HG02884 (cell line): ENCODE measurements around the gene SUSD6.

Experiments used
- ATAC-seq: cut with Tn5 transposase; IDR thresholded peaks from one replicate; pipeline ENCODE4 v1.9.1; 2021; ENCODE audit warnings: mild to moderate bottlenecking, moderate library complexity; ENCODE audit not compliant: unreplicated experiment

SUSD6 gene

GRCh38 chr14:69670093-69670492, 58.7 kb downstream of the SUSD6 start:
- no peak for ATAC-seq

DNA sequence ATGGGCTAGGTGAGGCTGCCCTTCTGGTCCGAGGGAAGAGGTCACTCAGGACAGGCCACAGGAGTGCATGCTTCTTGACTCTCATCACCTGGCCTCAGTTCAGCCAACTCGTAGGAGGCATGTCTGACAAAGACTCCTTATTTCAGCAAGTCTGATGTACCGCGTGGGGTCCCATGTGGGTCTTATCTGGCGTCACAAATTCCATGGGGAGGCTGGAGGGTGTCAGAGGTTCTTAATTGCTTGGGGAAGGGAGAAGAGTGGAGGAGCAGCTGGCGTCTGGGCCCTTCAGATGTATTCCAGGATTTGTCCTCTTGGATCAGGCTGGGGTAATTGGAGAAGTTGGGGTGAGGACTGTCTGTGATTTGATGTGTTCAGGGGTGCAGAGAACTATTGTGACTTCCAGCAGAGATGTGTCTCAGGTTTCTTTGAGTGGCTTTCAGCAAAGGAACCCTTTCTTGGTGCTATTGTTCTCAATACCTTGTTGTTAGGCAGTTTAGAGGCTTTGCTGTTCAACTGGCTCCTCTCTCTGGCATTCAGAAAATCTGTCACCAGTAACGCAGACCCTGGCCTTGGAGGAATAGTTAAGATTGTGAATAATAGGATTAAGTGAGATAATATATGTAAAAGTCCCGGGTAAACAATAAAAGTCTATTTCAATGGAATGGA, 60.1 kb downstream of the SUSD6 start:
- ATAC-seq = no peak

- no peak for ATAC-seq
Measured at GRCh38 chr14:69672356-69672755, 61.0 kb downstream of the SUSD6 start.

- no peak for ATAC-seq
Measured at GRCh38 chr14:69673104-69673503, 61.7 kb downstream of the SUSD6 start.

DNA sequence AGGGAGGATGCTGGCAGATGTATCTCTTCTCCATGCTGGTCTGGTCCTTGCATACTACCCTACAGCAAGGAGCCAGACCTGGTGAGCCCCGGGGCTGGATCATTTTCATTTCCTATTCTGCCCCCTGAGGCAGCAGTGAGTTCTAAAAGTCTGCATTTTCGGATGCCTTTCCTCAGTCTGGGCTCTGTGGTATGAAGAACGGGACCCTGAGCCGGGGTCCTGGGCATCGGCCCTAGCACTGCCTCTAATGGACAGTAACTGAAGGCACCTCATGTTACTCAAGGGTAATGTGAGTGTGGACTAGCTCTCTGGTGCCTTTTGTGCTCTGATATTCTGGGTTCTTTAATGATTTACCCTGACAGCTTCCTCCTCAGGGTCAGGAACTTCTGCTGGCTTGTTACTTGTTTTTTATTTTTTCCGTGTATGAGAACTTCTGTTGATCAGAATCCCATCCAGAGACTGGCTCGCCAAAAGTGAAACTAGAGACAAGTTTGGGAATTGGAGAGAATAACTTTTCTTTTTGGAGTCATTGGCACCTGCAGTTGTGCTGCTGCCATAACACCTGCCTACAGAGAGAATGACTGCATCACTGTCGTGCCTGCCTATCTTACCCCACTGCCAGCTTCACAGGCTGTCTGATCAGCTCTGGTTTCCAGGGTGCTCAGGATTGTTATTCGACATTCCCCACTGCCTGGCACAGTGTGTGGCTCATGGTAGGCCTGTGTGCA, 62.3 kb downstream of the SUSD6 start:
- ATAC-seq = no peak

DNA sequence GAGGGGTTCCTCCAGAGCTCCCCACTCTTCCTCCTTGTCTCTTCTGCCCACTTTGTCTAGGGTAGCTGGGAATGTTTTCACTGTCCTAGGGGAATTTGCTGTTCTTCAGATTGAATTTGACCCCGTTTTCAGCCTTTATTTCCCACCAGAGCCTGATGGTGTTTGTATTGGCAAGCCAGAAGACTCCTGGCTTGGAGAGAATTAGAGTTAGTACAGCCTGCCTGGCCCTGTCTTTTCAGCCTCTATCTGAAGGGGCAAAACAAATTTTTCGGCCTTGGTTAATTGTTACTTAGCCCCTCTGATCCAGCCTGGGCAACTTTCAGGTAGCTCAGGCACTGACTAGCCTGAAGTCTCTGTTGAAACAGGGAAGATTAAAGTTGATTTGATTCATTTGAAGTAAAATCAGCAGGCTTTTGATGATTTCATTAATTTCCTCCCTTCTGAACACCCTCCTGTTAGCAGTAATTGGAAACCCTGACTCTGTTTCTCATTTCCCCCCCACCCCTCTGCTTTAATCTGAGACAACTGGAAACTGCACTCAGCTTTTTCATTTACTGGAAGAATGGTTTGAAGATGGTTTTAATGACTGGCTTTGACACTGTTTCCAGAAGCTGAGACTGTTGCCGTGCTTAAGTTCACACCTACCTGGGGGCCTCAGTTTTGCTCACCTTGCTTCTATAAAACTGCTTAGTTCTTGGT, 63.3 kb downstream of the SUSD6 start:
- ATAC-seq = no peak

DNA sequence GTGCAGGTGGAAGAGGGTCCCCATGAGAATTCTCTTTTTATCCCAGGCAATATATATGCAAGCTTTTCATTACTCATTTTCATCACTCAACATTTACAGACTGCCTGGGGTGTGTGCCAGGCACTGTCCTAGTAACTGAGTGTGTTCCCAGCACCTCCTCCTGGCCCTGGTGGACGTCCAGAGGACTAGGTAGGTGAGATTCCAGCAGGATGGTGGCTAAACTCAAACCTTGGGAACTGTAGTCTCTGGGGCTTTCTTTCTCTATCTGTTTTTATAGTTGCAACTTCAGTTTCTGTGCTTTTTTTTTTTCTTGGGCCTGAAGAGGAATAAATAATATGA, 63.8 kb downstream of the SUSD6 start:
- ATAC-seq = no peak

GRCh38 chr14:69675877-69676416, 64.6 kb downstream of the SUSD6 start:
- ATAC-seq = peak; percentile 84

GRCh38 chr14:69676723-69677122, 65.3 kb downstream of the SUSD6 start:
- no peak for ATAC-seq

DNA sequence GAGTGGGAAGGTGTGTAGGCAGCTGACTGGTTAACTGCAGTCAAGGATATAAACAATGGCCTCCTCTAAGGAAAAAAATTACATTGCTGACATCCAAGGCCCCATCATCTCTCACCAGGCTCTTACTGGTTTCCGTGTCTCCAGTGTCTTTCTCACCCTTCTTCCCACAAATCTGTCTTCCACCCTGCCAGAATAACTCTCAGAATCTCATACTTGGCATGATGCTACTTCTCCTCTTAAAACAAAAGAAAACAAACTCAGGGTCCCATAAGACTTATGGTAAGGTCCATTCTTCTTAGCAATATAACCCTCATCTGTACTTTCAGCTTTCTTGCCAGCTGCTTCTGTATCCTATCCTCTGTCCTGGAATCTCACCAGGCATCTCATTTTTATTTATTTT, 68.9 kb downstream of the SUSD6 start:
- ATAC-seq = no peak

DNA sequence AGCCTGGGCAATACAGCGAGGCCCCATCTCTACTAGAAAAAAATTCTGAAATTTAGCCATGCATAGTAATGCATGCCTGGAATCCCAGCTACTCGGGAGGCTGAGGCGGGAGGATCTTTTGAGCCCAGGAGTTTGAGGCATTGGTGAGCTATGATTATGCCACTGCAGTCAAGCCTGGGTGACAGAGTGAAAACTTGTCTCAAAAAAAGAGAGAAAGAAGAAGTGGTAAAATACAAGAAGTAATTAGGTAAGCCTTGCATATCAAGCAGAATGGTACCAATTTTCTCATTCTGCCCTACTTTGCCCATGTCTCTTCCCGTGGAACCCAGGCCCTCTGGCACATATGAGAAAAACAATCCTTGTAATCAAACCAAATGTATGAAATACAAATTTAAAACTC, 70.7 kb downstream of the SUSD6 start:
- ATAC-seq = no peak

- no peak for ATAC-seq
Measured at GRCh38 chr14:69682621-69683263, 71.3 kb downstream of the SUSD6 start.

- no peak for ATAC-seq
Measured at GRCh38 chr14:69683971-69684370, 72.6 kb downstream of the SUSD6 start.

- ATAC-seq = no peak
Measured at GRCh38 chr14:69684461-69685217, 73.2 kb downstream of the SUSD6 start.

DNA sequence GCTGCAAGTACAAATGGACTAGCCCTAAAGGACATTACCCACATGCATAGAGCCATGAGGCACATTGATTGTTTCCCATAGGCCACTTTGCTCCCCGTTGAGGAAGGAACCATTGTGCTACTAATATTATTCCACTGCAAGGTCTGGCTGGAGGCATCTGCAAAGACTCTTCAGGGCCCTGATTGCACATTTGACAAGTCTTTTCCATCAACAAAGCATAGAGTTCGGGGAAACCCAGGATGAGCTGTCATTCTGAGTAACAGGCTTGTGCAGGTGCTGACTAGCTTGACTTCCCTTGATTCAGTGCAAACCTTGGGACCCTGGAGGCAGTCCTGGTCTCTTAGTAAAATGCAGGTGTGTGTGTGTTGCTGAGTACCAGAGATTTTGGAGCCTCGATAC, 73.8 kb downstream of the SUSD6 start:
- ATAC-seq = no peak

DNA sequence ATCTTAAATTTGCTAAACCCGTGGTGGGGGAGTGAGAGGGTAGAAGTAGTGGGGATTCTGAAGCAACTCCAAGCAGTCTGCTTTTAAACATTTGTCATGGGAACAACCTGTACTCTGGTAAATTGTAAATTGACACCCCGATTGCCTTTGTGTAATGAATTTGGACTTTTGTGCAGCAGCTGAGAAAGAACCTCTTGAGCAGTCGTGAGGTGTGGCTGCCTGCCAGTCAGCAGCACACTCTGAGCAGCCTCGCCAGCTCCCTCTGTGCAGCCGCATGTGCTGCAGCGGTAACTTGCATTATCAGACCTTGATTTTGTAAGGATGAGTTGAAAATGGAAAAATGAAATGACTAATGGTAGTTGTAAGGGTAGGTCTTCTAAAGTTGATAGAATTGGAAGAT, 74.3 kb downstream of the SUSD6 start:
- no peak for ATAC-seq

DNA sequence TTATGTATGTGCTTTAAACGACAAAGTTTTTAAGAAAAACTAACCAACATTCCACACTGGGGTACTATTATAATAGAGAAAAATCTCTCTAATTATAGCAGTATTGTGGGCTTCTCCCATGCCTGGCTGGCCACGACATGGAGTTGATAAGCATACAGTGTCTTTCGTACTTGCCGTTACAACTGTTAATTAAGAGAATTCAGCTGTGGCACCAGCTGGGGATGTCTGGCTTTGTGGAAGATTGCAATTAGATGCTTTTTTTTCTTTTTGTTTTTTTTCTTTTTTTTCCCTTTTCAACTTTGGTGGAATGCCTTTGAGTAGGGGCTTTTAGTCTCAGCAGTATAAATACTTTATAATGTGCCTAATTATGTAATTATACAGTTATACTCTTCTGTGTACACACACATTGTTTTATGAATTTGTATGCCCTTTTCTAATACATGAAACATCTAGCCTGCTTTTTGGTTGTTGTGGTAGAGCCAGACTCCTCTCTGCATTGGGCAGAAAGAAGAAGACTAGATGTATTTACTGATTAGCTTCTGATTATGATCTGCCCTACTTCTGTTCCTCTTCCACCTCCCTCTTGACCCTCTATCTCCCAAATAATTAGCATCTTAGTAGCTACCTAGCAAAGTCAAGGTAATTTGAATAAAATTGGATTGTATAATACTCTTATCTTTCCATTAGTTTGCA, 76.4 kb downstream of the SUSD6 start:
- ATAC-seq = no peak

- no peak for ATAC-seq
Measured at GRCh38 chr14:69688299-69688649, 76.9 kb downstream of the SUSD6 start.

GRCh38 chr14:69690042-69690441, 78.6 kb downstream of the SUSD6 start:
- no peak for ATAC-seq

GRCh38 chr14:69692594-69692993, 81.2 kb downstream of the SUSD6 start:
- ATAC-seq = no peak
